ENCODE measurements around the gene LASP1NB.
A peak's percentile ranks its signal among the peaks of the same experiment; 100 is the strongest.

- TF ChIP-seq, protein P1, sequence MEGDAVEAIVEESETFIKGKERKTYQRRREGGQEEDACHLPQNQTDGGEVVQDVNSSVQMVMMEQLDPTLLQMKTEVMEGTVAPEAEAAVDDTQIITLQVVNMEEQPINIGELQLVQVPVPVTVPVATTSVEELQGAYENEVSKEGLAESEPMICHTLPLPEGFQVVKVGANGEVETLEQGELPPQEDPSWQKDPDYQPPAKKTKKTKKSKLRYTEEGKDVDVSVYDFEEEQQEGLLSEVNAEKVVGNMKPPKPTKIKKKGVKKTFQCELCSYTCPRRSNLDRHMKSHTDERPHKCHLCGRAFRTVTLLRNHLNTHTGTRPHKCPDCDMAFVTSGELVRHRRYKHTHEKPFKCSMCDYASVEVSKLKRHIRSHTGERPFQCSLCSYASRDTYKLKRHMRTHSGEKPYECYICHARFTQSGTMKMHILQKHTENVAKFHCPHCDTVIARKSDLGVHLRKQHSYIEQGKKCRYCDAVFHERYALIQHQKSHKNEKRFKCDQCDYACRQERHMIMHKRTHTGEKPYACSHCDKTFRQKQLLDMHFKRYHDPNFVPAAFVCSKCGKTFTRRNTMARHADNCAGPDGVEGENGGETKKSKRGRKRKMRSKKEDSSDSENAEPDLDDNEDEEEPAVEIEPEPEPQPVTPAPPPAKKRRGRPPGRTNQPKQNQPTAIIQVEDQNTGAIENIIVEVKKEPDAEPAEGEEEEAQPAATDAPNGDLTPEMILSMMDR (IDR thresholded peaks at IDR 0.05; ENCODE audit: extremely low read depth in 1 of 2, insufficient read depth in 1 of 2, low read depth in 1 of 2, low read length in 2 of 2): no peak
- TF ChIP-seq, protein P2, sequence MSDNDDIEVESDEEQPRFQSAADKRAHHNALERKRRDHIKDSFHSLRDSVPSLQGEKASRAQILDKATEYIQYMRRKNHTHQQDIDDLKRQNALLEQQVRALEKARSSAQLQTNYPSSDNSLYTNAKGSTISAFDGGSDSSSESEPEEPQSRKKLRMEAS (IDR thresholded peaks at IDR 0.05; ENCODE audit: insufficient read depth, insufficient read length): no peak
- no peak for TF ChIP-seq EZH2 (IDR thresholded peaks at IDR 0.05; ENCODE audit: borderline replicate concordance, low read depth, low read length, severe bottlenecking)
- TF ChIP-seq JUN (IDR thresholded peaks at IDR 0.05; ENCODE audit: borderline replicate concordance, insufficient read depth, insufficient read length, low read depth): peak; percentile 13
- no peak for TF ChIP-seq FOS (IDR thresholded peaks at IDR 0.05; ENCODE audit: borderline replicate concordance, insufficient read depth, low read length)
- TF ChIP-seq POLR2A (IDR thresholded peaks at IDR 0.05; ENCODE audit: low read depth, low read length): no peak
- TF ChIP-seq POLR2AphosphoS5 (IDR thresholded peaks at IDR 0.05; ENCODE audit: insufficient read depth, low read depth, low read length): no peak
- peak; percentile 63 for TF ChIP-seq GATA2 (IDR thresholded peaks at IDR 0.05; ENCODE audit: insufficient read depth, insufficient read length, low read depth, low read length)
These were observed 36.0 kb downstream of the LASP1NB start for GRCh38 chr17:38961413-38961812.

Data from endothelial cell of umbilical vein (primary cell).